Activated CD8-positive, alpha-beta memory T cell treated with anti-CD3 and anti-CD28 coated beads for 48 hours (primary cell): ENCODE data around the gene KCNH1.

Experiments used
- DNase-seq, 3 experiments: peaks; one replicate each; pipeline ENCODE4 v3.0.0-alpha.2; 2020; ENCODE audit warnings: low read depth in 2 of 3, low spot score in 2 of 3

The KCNH1 gene

DNA sequence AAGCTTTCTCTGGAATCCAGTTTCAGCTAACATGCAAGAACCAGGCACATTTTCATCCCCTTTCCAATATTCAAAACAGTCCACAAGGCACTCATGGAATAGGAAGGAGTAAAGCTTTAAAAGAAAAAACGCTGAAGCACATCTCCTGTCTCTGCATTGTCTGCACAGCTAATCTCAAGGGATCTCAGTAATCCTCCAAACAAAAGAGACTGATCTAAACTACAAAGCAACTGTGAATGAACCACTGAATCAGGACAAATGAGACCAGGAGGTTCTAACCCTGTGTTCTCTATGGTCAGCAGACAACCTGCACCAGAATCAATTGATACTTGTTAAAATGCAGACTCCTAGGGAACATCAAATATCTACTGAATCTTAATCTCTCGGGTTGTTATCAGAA lies 406.2 kb downstream of the KCNH1 start:
- DNase-seq: no peak

DNA sequence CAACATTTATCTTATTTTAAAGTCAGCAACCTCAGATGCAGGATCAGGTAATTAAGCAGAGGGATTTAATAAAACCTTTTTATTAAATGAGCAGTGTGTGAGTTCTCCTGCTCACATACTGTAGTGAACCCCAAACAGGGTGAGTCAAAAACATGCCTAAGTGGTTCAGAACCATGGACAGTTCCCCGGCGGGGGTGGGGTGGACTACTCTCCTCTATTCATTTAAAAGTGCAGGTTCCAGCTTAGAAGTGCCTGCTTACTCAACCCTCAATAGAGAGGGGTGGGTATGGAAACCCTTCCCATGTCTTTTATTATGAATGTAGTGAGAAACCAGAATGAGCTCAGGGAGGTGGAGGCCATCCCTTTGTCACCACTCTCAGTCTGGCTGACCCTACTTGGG lies 407.3 kb downstream of the KCNH1 start:
- DNase-seq: no peak

- no peak for DNase-seq
Observed at GRCh38 chr1:210724768-210725167, 409.2 kb downstream of the KCNH1 start.

- no peak for DNase-seq
Observed at GRCh38 chr1:210723646-210724045, 410.3 kb downstream of the KCNH1 start.

GRCh38 chr1:210722410-210723081 lies 411.4 kb downstream of the KCNH1 start:
- no peak for DNase-seq

DNA sequence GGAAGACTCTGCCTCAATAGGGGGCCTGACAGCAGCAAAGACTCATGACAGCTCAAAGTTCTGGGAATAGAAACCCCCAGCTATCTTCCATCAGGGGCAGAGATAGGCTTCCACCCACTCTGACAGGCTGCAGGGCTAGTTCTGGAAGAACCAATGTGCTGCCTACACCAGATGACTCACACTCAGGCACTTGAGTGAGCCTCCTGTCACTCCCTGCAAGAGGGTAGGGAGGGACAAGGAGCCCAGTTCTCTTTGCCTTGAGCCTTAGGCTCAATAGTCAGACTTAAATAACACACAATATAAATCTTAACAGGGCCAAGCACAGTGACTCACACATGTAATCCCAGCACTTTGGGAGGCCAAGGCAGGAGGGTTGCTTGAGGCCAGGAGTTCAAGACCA lies 418.9 kb downstream of the KCNH1 start:
- DNase-seq: no peak

- DNase-seq: no peak
Observed at GRCh38 chr1:210711825-210712612, 421.9 kb downstream of the KCNH1 start.

DNA sequence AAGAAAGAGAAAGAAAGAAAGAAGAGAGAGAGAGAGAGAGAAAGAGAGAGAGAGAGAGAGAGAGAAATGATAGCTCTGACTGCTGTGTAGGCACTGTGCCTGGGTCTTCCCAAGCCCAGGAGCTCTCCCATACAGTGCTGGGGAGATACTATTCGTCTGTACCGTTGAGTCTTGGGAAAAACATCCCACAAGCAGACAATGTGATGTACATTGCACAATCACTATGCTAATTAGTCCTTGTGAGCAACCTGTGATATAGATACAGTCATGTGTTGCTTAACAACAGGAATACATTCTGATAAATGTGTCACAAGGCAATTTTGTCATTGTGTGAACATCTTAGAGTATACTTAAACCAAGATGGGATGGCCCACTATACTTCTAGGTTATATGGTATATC lies 424.2 kb downstream of the KCNH1 start:
- DNase-seq: no peak

- DNase-seq: no peak
Observed at GRCh38 chr1:210707300-210708240, 426.4 kb downstream of the KCNH1 start.

DNA sequence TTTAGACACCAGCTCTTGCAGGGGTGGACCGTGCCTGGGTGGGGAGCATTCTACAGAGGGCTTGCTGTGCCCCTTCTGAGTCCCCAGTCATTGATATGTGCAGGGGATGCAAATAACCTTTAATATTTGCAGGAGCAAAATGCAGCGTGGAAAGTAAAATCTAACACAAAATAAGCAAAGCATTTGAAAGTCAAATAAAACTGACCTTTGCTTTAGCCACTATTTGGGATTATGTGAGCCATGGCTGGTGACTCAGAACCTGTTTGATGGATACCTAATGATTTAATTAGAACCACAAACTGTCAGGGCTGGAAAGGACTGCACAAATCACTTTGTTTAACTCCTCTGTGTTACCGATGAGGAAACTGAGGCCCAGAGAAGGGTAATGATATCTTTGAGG lies 427.7 kb downstream of the KCNH1 start:
- DNase-seq: no peak

DNA sequence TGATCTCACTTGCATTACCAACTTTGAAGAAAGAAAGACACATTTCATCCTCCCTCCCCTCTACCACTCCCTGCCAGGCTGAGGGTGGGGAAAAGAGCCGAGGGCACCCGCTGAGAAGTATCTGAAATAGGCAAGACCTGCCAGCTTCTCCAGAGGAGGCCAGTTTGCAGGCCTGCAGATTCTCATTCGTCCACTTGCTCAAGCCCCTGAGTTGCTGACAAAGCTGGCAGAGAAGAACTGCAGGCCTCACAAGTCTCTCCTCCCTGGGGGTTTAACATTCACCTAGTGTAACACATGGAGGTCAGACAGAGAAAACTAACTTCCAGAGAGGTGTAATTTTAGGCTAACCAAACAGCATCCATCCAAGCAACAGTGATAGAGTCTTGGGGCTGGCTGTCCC lies 428.9 kb downstream of the KCNH1 start:
- DNase-seq: no peak

- no peak for DNase-seq
Observed at GRCh38 chr1:210703593-210703992, 430.4 kb downstream of the KCNH1 start.

DNA sequence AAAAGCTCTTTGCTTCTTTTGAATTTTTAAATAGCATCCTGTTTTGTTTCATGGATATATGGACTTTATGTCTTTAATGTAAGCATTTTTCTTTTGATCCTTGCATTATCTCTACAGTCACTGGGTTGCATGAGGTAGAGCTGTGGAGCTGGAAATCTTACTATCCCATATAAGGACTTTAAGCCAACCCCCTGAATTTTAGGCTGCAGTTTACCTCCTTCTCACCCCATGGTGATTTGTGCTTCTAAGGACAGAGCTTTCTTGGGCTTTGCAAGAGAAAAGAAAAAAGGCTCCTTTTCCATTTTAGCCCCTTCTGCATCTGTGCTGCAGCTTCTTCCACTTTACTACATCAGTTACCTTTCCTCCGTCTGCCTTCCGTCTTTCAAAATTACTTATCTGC lies 431.4 kb downstream of the KCNH1 start:
- no peak for DNase-seq

- DNase-seq: no peak
Observed at GRCh38 chr1:210700511-210700910, 433.4 kb downstream of the KCNH1 start.

DNA sequence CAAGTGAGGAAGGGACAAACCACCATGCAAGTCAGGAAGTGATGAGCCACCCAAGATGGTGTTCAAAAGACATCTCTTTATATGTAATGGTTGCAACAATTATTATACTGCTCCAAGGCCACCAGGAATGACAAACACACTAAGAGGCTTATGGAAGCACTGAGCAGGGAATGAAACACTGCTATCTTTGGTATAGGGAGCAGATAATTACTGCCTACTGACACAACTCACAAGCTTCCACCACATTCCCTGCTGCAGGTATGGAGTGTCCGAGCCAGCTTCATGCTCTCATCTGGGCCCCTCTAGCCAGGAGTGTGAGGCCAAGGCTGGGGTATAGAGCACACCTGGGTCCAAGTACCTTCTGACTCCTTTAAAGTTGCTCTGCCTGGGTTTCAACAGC lies 433.9 kb downstream of the KCNH1 start:
- DNase-seq: no peak

DNA sequence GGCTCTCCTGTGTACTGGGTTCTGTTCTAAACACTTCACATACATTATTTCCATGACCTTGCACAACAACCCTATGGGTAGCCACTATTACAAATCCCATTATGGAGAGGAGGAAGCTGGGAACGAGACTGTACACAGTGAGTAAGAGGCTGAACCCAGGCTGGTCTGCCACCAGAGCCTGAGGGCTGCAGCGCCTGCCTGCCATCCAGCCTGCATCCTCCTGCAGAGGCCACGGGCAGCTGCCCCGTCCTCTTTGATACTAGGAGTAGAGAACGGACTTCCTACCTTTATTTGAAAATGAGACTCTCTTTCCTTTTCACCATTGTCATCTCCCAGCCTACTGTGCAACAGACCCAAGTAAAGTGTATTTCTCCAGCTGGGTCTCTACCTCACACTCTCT lies 435.3 kb downstream of the KCNH1 start:
- DNase-seq: no peak

DNA sequence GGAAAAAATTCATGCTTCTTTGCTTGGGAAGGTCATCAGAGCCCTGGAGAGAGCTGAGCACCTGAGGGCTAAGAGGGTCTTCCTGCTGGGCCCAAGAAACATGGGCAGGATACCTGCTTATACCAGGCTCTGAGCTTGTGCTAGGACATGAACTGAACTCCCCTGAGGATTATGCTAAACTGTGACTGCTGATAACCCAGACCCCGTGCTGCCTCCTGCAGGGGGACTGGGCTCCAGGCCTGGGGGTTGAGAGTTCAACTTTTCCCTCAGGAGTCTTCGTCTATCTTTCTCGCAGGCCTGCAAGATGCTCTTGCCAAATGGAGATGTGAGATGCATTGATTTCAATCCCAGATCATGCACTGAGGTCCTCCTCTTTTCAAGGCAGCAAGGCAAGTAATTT lies 436.8 kb downstream of the KCNH1 start:
- DNase-seq: no peak

GRCh38 chr1:210696709-210697108 lies 437.2 kb downstream of the KCNH1 start:
- no peak for DNase-seq

GRCh38 chr1:210695026-210695425 lies 438.9 kb downstream of the KCNH1 start:
- DNase-seq: no peak

- no peak for DNase-seq
Observed at GRCh38 chr1:210692796-210693195, 441.2 kb downstream of the KCNH1 start.

DNA sequence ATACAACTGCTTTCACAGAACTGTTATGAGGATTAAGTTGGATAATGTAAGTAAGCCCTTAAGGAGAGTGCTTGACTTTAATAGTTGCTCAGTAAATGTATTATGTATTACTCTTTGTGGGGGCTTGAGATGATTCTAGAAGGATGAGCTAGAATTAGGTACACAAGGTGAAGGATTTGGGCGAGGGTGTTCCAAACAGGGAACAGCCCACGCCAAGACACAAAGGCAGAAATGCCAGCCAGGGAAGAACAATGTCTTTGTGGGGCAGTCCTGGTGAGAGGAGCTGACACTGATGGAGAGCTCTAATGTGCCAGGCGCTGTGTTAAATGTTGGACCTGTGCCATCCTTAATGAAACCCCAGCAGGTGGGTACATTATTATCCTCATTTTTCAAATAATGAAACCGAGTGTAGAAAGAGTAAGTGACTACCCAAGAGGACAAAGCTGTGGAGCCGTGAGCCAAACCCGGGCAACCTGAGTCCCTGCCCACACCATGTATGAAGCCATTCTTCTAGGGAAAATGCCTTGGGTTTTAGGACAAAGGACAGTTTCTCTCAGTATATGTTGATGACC lies 442.8 kb downstream of the KCNH1 start:
- DNase-seq: no peak
